ENCODE measurements around the gene CLASP2. TPM values are rescaled to one million over a fixed set of nuclear protein-coding genes. Genes with fewer than 3 reads are reported as not detected.
"Not testable (repeated sequence)": the region's sequence is repeated elsewhere in the genome, so short reads cannot be mapped to it uniquely, and the experiment has no call there.

Gene CLASP2
- total and polyA plus RNA-seq, 9 donors = 14.5 to 71.2 (median 66.0) TPM

DNA sequence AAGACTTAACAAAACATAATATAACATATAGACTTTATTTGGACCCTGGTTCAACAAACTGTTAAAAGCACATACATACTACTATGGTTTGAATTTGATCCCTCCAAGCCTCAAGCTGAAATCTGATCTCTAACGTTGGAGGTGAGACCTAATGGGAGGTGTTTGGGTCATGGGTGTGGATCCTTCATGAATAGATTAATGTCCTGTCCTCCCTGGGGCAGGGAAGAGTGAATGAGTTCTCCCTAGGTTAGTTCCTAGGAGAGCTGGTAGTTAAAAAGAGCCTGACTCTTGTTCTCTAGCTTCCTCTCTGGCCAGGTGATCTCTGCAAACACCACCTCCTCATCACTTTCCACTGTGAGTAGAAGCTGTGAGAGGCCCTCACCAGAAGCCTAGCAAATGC is 36.4 kb downstream of the CLASP2 start:
- intact Hi-C loops (cut with DNase I) = no loop called here
- WGBS, 3 donors = 14 to 26% (median 15%) methylated on average over 1 of the region's 1 CpG
- H3K4me1 ChIP-seq (ENCODE audit: insufficient read depth) = no peaks in the 10 kb centered on the region
- no peak overlapping the region for H3K27ac ChIP-seq
- H3K4me3 ChIP-seq = no peak overlapping the region
- DNase-seq = no peak
- no peaks in the 10 kb centered on the region for H3K9me3 ChIP-seq
- no peaks in the 10 kb centered on the region for H3K36me3 ChIP-seq
- TF ChIP-seq POLR2A (IDR thresholded peaks at IDR 0.05) = no peak
- no peak for TF ChIP-seq EP300 (IDR thresholded peaks at IDR 0.05)
- TF ChIP-seq, protein P1, sequence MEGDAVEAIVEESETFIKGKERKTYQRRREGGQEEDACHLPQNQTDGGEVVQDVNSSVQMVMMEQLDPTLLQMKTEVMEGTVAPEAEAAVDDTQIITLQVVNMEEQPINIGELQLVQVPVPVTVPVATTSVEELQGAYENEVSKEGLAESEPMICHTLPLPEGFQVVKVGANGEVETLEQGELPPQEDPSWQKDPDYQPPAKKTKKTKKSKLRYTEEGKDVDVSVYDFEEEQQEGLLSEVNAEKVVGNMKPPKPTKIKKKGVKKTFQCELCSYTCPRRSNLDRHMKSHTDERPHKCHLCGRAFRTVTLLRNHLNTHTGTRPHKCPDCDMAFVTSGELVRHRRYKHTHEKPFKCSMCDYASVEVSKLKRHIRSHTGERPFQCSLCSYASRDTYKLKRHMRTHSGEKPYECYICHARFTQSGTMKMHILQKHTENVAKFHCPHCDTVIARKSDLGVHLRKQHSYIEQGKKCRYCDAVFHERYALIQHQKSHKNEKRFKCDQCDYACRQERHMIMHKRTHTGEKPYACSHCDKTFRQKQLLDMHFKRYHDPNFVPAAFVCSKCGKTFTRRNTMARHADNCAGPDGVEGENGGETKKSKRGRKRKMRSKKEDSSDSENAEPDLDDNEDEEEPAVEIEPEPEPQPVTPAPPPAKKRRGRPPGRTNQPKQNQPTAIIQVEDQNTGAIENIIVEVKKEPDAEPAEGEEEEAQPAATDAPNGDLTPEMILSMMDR (IDR thresholded peaks at IDR 0.05) = no peak
- H3K27me3 ChIP-seq = no peaks in the 10 kb centered on the region

DNA sequence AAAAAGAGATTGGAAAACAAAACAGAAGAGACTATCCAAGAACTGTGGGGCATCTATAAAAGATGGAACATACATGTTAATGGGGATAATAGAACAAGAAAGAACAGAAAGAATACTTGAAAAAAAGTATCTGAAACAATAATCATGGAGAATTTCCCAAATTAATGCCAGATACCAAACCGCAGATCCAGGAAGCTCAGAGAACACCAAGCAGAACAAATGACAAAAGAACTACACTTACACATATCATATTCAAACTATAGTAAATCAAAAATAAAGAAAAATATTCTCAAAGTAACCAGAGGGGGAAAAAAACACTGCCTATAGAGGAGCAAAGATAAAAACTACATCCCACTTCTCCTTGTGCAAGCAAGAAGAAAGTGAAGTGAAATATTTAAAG is 40.0 kb downstream of the CLASP2 start:
- H3K27ac ChIP-seq = no peak overlapping the region
- WGBS, 3 donors = 94 to 97% (median 97%) methylated on average over 1 of the region's 1 CpG
- no peaks in the 10 kb centered on the region for H3K27me3 ChIP-seq
- H3K4me3 ChIP-seq = no peak overlapping the region
- TF ChIP-seq, protein P1 (IDR thresholded peaks at IDR 0.05) = no peak
- TF ChIP-seq EP300 (IDR thresholded peaks at IDR 0.05) = no peak
- TF ChIP-seq POLR2A (IDR thresholded peaks at IDR 0.05) = no peak
- H3K4me1 ChIP-seq (ENCODE audit: insufficient read depth) = no peaks in the 10 kb centered on the region
- intact Hi-C loops (cut with DNase I) = no loop called here
- DNase-seq = no peak
- no peaks in the 10 kb centered on the region for H3K9me3 ChIP-seq
- no peaks in the 10 kb centered on the region for H3K36me3 ChIP-seq

DNA sequence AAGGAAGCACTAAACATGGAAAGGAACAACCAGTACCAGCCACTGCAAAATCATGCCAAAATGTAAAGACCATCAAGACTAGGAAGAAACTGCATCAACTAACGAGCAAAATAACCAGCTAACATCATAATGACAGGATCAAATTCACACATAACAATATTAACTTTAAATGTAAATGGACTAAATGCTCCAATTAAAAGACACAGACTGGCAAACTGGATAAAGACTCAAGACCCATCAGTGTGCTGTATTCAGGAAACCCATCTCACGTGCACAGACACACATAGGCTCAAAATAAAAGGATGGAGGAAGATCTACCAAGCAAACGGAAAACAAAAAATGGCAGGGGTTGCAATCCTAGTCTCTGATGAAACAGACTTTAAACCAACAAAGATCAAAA is 44.6 kb downstream of the CLASP2 start:
- not testable (repeated sequence) for H3K27me3 ChIP-seq, DNase-seq

DNA sequence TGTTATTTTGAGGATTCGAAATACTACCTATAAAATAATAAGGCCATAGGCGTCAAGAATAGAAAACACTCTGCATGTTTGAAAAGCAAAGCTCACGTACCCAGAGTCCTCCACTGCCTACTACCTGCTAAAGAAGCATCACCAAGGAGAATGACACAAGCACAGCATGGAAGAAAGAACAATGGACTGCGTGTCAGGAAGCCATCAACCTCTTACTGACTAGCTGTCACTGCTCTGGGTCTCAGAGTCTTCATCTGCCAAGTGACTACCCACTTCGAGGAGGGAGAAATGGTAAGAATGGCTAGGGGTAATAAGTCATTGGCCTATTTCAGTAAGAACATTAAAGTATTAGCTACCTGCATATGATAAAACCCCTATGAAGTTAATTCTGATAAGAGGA is 49.4 kb downstream of the CLASP2 start:
- DNase-seq = no peak
- H3K4me3 ChIP-seq = no peak overlapping the region
- H3K36me3 ChIP-seq = no peaks in the 10 kb centered on the region
- WGBS, 3 donors = 93 to 95% (median 95%) methylated on average over 5 of the region's 5 CpGs
- H3K27ac ChIP-seq = no peak overlapping the region
- intact Hi-C loops (cut with DNase I) = no loop called here
- H3K9me3 ChIP-seq = no peaks in the 10 kb centered on the region
- TF ChIP-seq, protein P1 (IDR thresholded peaks at IDR 0.05) = no peak
- TF ChIP-seq POLR2A (IDR thresholded peaks at IDR 0.05) (no peak), EP300 (IDR thresholded peaks at IDR 0.05) (no peak)
- H3K4me1 ChIP-seq (ENCODE audit: insufficient read depth) = no peaks in the 10 kb centered on the region
- no peaks in the 10 kb centered on the region for H3K27me3 ChIP-seq

More for the DNA sequence above, 44.6 kb downstream of the CLASP2 start:
- H3K36me3 ChIP-seq; H3K4me1 ChIP-seq (ENCODE audit: insufficient read depth); H3K27ac ChIP-seq; intact Hi-C loops (cut with DNase I); H3K9me3 ChIP-seq; H3K4me3 ChIP-seq: not testable (repeated sequence)
- WGBS, 3 donors = 95 to 98% (median 96%) methylated on average over 2 of the region's 3 CpGs

DNA sequence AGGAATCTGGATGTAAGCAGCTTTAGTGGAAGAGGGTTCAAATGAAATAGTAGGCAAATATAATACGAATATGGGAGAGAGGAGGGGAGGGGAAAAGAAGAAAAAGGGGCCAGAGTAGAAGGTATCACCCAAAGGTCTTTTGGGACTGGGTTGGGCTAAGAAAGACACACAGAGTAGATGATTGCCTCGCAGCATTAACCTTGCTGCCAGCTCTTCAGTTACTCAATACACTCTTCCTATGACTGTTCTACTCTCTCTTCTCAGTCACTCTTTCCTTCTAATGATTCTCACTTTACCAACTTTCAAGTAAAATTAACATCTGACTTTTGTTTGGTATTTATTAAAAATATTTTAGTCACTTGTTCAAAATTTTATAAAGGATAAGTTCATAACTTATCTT is 52.8 kb downstream of the CLASP2 start:
- H3K9me3 ChIP-seq = no peaks in the 10 kb centered on the region
- TF ChIP-seq EP300 (IDR thresholded peaks at IDR 0.05) (no peak), POLR2A (IDR thresholded peaks at IDR 0.05) (no peak)
- TF ChIP-seq, protein P1 (IDR thresholded peaks at IDR 0.05) = no peak
- no peaks in the 10 kb centered on the region for H3K27me3 ChIP-seq
- H3K4me1 ChIP-seq (ENCODE audit: insufficient read depth) = no peaks in the 10 kb centered on the region
- DNase-seq = no peak
- WGBS, 3 donors = 91 to 97% (median 93%) methylated on average over 2 of the region's 2 CpGs
- no peak overlapping the region for H3K27ac ChIP-seq
- H3K36me3 ChIP-seq = no peaks in the 10 kb centered on the region
- intact Hi-C loops (cut with DNase I) = no loop called here
- H3K4me3 ChIP-seq = no peak overlapping the region
